Retinal pigment epithelial cell (primary cell): ENCODE data around the gene ASCC2.

ENCODE experiments used
- DNase-seq: peaks from one replicate; pipeline ENCODE4 v3.0.0-alpha.2; 2010; ENCODE audit warnings: low read depth
- H3K4me3 ChIP-seq: 2 replicates; pipeline ENCODE4 v1.5.1; 2011; ENCODE audit warnings: mild to moderate bottlenecking, low read length, control low read depth, moderate library complexity
- CTCF ChIP-seq: conservative IDR thresholded peaks from 2 replicates; pipeline ENCODE4 v1.5.1; 2011; ENCODE audit warnings: low read depth, low read length, control low read depth, inconsistent platforms

Gene ASCC2

DNA sequence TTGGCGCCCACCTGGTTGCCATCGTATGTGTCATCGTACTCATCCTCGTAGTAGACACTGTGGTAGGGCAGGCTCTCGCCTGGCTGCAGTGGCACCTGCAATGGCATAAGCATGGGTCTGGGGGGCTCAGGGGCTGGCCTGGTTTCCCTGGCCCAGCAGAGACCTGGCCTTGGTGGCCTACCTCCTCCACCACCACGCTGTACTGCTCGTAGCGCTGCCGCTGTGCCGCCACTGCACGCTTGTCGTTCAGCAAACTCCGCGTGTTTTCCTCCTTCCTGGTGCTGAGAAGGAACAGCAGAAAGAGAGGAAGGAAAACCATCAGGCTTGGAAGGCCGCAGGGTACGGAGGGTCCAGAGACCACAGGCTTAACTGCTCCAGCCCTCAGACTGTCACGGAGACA, 44.7 kb downstream of the ASCC2 start:
- DNase-seq, result no peak
- H3K4me3 ChIP-seq, result no peak overlapping the region
- TF ChIP-seq CTCF, result no peak

DNA sequence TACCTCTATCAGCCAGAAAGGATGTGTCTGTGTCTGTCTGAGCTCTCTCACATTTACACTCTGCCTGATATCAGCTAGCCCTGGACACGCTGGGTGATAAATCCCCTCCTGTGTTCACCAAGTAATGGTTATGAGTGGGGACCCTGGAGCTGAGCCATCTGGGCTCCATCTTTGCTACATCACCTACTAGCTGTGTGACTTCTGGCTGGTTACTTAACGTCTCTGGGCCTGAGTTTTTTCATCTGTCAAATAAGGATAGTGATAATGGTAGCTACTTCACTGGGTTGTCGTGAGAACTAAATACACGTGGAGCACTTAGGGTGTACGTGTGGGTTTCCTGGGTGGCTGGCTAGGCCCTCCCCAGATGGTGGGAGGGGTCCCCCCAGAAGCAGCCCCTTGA, 48.0 kb downstream of the ASCC2 start:
- H3K4me3 ChIP-seq, result no peak overlapping the region
- no peak for TF ChIP-seq CTCF
- DNase-seq, result no peak

DNA sequence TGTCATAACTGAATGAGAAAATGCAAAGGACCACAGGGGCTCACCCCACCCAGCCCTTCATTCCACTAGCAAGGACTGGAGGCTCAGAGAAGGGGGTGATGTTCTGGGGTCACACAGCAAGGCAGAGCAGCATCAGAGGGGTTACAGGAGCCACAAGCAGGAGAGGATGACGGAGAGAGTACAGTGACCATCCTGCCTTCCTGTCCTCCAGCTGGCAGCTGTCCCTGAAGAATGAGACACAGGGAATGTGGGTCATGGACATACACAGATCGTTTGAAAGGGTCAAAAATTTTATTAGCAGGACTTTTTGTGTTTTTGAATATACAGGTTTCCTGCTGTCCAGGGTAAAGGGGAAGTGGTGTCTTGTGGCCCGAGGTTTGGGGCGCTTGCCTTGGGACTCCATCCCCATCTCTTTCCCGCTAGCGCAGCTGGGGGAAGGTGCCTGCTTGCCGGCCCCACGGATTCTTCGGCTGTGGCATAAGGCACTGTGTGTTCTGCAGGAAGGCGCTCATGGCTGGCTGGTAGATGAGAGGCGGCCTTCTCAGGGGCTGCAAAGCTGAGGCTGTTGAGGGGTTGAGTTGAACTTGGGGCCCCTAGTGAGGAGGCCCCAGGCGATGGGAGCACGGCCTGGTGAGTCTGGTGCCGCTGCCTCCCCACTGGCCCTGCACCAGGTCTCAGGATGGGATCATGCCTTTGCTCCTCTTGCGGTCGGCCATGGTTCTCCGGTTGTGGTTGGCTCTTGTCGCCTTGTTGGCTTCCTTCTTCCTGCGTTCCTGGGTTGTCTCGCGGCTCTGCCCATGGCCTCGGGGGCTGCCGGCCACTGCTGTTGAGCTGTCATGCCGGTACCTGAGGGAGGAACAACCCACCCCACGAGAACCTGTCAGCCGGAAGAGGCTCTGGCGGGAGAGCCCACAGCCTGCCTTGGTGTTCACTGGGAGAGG, 49.5 kb downstream of the ASCC2 start:
- no peak for DNase-seq
- H3K4me3 ChIP-seq, result no peak overlapping the region
- TF ChIP-seq CTCF, result no peak

- DNase-seq, result no peak
- H3K4me3 ChIP-seq, result no peak overlapping the region
- TF ChIP-seq CTCF, result no peak
Measured at GRCh38 chr22:29787371-29787980, 50.6 kb downstream of the ASCC2 start.

- no peak for DNase-seq
- TF ChIP-seq CTCF, result no peak
- no peak overlapping the region for H3K4me3 ChIP-seq
Measured at GRCh38 chr22:29786031-29786430, 52.0 kb downstream of the ASCC2 start.

GRCh38 chr22:29784451-29785361, 53.4 kb downstream of the ASCC2 start:
- H3K4me3 ChIP-seq, result no peak overlapping the region
- no peak for TF ChIP-seq CTCF
- no peak for DNase-seq
